Urothelium cell line (cell line): Measurements from ENCODE around the gene TENT5C.
A peak's percentile ranks its signal among the peaks of the same experiment; 100 is the strongest.
"Not testable (repeated sequence)": the region's sequence is repeated elsewhere in the genome, so short reads cannot be mapped to it uniquely, and the experiment has no call there.

Experiments used
- DNase-seq: peaks from one replicate; pipeline ENCODE4 v3.0.0; 2011; ENCODE audit warnings: low spot score, mixed read lengths
- FAIRE-seq: peaks from 2 replicates; lab custom pipeline; 2011; peaks lifted over from hg19 to GRCh38; lab: Jason Lieb, UNC

TENT5C gene

DNA sequence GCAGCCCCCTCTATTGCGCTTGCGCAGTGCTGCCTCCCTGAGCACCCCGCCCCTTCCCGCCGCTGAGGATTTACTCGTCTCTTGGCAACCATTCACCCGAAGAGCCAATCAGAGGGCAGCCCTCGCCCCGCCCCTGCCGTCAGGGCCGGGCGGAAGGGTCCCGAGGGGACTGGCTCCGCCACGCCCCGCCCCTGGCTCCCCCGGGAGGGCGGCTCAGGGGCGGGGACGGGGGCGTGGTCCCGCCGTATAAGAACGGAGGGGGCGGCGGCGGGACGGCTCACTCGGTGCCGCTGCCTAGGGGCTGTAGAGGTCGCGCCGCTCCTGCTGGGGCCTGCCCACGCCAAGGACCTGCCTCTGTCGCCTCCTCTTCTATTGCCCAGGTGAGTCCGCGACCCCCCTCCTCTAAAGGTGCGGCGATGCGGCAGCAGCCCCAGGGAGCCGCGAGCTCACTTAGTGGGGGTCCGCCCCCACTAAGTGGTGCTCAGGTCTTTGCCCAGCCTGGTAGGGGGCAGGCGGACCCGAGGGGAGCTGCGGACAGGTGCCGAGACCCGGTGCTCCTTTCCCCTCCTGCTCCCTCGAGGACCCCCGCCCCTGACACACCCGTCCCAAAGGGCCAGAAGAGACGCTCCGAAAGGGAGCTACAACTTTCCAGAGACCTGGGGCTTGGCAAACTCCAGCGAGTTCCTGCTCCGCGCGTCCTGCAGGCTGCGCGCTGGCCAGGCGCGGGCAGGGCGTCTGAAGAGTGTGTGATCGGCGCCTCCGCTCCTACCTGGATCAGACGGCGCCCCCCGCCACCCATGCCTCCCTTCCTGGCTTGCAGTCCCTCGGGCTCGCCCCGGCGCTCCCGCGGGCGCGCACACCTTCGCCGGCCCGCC lies at the start of gene TENT5C:
Gene TENT5C (plus strand): TSS at position 275 of the 875 bp plus-strand sequence. CDS start 16,821 bp downstream, outside the sequence.
- peak; percentile 93 for FAIRE-seq

DNA sequence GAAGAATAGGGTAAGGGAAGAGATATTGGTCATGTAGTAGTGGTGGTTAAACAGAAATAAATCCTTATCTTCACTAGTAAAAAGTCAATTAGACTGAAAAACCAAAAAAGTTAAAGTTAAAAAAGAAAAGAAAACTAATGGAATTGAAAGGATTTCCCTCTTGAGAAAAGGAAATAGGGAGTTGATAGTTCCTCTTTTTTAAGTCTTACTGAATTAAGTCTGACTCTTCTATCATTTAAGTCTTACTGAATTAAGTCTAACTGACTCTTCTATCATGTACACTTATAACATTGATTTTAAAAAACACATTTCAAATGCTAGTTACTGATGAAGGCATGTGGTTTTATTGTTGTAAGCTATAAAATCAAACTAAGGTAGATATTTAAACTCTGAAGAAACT lies 49.5 kb upstream of the TENT5C start:
- no peak for DNase-seq
- FAIRE-seq = no peak

More for the DNA sequence above, at the start of gene TENT5C:
- peak; percentile 100 for DNase-seq

DNA sequence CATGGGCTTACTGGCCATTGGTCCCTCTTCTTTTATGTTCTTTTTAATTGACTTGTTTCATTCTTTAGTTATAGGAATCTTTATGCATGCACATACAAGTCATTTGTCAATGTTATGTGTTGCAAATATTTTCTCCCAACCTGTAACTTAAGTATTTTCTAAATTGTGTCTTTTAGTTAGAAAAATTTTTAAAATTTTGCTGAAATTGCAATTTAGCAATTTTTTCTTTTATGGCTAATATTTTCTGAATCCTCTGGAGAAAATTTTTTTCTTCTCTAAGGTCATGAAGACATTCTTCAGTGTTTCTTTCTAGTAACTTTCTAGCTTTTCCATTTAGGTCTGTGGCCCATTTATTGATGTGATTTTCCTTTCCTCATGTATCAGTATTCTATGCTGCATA lies 48.9 kb upstream of the TENT5C start:
- DNase-seq = no peak
- FAIRE-seq = no peak

DNA sequence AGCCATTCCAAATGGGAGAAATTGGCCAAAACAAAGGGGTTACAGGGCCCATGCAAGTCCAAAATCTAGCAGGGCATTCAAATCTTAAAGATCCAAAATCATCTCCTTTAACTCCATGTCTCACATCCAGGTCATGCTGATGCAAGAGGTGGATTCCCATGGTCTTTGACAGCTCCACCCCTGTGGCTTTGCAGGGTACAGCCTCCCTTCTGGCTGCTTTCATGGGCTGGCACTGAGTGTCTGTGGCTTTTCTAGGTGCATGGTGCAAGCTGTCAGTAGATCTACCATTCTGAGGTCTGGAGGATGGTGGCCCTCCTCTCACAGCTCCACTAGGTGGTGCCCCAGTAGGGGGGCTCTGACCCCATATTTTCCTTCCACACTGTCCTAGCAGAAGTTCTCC lies 47.4 kb upstream of the TENT5C start:
- not testable (repeated sequence) for FAIRE-seq, DNase-seq

DNA sequence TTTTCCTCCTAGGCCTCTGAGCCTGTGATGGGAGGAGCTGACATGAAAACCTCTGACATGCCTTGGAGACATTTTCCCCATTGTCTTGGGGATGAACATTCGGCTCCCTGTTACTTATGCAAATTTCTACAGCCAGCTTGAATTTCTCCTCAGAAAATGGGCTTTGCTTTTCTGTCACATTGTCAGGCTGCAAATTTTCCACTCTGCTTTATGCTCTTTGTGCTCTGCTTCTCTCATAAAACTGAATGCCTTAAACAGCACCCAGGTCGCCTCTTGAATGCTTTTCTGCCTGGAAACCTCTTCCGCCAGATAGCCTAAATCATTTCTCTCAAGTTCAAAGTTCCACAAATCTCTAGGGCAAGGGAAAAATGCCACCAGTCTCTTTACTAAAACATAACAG lies 46.7 kb upstream of the TENT5C start:
- FAIRE-seq (no peak), DNase-seq (no peak)

DNA sequence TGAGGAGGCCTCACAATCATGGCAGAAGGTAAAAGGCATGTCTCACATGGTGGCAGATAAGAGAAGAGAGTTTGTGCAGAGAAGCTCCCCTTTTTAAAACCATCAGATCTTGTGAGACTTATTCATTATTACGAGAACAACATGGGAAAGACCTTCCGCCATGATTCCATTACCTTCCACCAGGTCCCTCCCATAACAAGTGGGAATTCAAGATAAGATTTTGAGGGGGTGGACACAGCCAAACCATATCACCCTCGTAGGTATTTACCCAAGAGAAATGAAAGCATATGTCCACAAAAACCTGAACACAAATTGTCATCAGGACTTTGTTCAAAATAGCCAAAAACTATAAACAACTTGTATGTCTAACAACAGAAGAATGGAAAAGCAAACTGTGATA lies 45.9 kb upstream of the TENT5C start:
- no peak for DNase-seq
- no peak for FAIRE-seq

DNA sequence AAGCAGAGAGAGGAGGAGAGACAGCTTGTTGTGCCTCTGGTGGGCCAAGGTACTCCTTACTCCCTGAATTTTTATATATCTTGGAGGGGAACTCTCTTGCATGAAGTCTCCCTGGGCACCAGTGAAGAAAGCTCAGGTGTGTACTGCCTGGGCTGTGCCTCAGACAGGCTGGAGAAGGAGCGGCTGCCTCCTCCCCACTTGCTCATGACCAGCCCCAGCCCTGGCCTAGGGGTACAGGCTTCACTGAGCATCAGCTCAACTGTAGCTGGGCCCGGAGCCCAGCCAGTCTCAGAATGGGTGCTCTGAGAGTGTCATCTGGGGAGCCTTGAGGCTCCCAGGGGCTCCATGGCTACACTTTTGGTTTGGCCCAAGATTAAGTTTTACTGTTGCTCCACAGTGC lies 44.8 kb upstream of the TENT5C start:
- no peak for FAIRE-seq
- DNase-seq = no peak

DNA sequence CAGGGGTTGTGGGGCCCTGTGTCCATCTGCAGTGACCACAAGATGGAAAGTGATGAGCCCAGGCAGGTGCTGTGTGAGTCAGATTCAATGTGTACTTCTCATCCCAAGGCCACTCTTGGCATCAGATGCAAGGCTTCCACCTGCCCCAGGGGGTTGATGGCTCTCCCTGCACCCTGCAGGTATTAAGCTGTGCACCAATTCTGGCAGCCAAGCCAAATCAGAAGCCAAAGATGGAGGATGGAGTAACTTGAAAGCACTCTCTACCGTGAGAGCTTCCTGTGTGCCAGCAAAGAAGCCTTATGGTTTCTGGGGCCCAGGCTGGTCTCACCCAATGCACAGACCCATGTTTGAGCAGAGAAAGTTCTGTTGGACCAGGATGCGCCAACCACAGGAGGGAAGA lies 44.3 kb upstream of the TENT5C start:
- no peak for FAIRE-seq
- DNase-seq = no peak

DNA sequence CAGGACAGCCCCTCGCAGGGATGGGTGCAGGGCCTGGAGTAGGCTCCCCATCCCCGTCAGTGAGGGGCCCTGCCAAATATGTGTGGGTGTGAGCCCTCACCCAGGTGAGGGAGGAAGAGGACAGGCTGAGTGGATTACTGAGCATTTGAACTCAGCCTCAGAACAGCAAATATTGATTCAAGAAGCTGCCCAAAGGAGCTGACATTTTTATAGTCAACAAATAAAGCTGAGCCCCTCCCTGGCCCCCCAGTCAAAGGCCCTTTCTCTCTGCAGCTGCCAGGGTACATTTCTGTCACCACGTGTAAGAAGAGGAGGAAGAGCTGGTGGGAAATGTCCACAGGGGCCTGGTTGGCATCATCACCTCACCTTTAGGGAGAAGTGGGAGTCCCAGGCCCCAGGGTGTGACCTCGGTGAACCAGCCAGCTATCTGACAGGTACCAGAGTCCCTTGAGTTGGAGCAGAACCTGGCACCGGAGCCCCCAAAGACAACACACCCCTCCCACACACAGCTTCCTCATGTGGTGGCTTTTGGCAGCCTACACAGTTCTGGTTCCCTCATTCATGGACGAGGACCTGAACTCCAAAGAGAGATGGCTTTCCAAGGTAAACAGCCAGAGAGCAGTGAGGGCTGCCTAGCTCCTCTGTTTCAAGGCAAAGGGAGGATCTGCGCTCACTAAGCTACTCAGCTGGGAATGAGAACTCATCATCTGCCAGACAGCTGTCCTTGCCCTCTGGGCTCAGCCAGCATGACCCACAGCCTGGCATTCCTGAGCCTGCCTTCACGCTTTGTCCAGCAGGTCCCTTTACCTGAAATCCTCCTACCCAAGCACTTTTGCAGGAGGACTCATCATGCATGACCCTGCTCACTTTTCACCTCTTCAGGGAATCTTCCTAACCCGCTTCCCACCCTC lies 43.0 kb upstream of the TENT5C start:
- FAIRE-seq = no peak
- DNase-seq = no peak

DNA sequence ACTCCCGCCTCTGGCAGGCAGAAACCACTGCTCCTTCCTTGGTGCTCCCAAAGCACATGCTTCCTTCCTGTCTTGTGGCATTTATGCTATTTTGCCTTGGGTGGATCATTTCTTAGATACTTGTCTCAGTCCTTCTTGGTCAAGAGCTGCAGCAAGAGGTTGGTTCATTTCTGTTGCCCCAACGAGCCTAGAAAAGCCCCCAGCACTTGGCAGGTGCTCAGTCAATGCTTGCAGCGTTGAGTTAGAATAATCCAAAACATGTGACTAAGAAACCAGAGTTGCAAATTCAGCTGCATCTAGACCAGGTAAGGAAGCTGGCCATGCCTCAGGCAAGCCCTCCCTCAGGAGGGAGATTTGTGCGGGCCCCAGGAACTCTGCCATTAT lies 42.4 kb upstream of the TENT5C start:
- DNase-seq = no peak
- FAIRE-seq = no peak

DNA sequence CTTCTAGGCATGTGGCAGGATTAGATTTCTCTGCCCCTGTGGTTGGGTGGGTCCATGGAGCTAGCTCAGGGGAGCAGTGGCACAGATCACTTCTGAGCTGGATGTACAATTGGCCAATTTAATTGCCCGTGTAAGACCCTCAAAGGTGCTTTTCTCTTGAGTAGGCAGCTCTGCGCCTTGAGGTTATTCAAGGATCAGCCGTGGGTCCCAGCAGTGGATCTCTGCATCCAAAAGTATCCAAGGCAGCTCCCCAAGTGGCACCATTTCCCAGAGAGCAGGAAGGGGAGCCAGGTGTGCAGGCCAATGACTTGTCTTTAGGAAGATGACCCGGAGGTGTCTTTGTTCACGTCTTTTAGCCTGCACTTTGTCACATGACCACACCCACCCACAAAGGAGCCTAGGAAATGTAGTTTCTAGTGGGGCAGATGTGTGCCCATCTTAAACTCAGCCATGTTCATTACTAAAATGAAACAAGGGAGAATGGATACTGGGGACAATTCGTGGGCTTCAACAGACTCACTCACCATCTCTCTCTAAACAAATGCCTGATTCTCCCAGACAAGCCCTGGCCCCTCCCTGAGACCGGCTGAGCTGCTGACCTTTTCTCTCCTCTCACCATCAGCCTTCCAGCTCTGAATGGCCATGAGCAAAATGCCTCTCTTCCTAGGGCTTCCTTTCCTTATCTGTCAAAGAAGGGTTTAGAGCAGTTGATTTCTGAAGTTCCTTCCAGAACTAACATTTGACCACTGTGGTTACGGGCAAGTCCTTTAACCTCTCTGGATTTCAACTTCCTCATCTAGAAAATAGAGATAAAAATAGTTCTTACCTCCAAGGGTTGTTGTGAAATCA lies 41.4 kb upstream of the TENT5C start:
- FAIRE-seq (no peak), DNase-seq (no peak)

DNA sequence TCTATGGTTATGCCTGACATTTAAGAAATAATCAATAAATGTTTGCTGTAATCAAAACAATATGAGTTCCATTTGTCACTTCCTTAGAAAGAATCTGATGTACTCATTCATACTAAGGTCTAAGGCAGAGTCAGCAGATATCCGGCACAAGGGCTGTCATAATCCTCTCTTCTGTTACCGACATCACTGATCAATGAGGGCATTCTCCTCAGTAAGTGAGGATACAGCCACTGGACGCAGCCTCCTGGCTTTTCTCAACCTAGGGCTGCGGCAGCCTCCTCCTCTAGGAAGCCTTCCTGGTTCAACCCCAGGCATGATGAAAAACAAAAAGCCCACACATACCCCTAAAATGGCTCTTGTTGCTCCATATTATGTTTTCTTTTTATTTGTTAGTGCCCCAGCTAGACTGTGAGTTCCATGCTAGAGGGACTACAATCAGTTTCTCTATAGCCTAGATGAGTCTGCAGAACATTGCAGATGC lies 40.7 kb upstream of the TENT5C start:
- FAIRE-seq = no peak

DNA sequence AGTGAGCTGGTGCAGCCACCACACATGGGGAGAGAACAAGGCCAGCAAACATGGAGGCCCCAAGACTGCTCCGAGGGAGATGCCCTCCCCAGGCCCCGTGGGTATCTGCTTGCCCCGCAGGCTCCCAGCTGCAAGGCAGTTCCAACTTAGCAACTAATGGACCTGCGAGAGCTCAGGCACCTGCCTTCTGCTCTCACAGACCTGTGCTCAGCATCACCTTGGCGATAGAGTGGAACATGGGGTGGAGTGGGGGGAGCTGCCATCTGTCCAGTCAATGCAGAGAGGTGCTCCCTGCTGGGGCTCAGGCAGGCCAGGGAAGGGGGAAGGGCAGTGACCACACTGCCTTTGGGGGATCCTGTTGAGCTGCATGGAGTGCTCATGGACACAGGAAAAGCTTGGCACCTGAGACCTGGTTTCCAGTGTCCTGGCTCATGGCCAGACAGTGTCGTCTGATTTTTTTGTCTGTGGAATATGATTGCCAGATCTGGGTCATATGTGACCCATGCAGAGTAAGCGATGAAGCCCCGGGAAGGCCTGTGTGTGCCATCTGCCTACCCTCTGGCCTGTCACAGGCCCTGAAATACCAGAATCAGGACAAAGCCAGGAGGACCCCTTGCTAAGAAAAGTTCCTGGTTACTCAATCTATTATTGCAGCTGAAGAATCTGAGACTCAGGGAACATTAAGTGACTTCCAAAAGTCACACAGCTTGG lies 39.9 kb upstream of the TENT5C start:
- DNase-seq (no peak), FAIRE-seq (no peak)

More for the DNA sequence above, 40.7 kb upstream of the TENT5C start:
- DNase-seq = no peak

DNA sequence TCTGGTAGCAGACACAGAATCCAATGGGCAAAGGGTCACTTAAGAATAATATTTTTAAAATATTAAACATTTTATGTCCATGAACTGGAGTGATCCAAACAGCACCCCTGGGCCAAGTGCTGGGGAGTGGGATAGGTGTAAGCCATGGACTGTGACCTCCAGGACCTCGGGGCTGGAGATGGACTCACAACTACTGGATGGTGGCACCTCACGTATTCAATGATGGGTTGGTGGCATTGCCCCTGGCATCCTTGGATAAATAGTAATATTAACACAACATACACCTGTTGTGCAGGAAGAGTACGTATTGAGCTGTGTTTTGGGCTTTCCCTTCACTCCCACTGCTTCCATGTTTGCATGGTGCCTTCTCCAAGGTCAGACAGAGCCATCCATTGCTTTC lies 39.3 kb upstream of the TENT5C start:
- FAIRE-seq = no peak

DNA sequence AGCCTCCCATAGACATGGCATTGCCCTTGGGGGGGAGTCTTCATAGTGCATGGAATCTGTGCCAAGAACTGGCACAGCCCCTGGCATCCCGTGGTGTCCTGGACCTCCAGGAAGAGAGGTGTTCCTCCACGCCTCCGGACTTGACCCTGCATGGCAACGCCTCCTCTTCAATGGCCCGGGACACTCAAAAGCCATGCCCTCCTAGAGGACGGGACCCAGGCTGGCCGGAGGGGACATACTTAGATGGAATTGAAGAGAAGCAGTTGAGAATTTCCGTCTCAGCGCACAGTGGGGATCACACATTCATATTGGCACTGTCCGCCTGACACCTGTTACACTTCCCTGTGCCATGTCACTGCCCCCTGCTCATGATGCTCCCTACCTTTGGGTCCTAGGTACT lies 38.4 kb upstream of the TENT5C start:
- DNase-seq (no peak), FAIRE-seq (no peak)

More for the DNA sequence above, 39.3 kb upstream of the TENT5C start:
- no peak for DNase-seq

DNA sequence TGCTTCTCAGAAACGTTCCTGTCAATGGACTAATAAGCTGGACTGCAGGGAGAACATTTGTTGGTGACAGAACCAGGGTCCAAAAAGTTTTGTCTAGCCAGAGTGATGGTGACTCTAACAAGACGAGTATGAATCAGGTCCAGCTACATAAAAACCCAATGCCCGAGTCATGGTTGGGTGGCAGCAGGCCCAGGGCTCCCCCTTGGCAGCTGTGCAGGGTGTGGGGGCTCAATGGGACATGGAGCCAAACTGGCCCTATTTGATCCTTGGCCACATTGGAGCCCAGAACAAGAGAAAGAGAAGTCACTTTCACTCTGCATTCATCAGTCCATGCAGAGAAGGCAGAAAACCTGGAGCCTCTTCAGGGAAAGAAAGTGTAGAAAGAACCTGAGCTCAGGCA lies 37.9 kb upstream of the TENT5C start:
- FAIRE-seq (no peak), DNase-seq (no peak)

DNA sequence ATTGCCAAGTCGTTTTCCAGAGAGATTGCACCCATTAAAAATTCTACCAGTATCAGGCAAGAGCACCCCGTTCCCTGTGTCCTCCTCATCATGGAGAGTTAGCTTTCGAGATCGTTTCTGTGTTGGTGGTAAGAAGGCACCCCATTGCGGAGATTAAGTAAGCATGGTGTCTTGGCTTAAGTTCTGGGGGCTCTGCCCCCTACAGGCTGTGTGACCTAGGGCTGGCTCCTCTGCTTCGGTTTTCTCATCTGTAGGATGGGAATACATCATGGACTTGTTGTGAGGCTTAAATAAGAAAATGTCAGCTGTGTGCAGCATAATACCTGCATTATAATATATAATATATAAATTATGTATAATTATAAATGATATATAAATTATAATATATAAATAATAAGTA lies 36.8 kb upstream of the TENT5C start:
- no peak for FAIRE-seq

DNA sequence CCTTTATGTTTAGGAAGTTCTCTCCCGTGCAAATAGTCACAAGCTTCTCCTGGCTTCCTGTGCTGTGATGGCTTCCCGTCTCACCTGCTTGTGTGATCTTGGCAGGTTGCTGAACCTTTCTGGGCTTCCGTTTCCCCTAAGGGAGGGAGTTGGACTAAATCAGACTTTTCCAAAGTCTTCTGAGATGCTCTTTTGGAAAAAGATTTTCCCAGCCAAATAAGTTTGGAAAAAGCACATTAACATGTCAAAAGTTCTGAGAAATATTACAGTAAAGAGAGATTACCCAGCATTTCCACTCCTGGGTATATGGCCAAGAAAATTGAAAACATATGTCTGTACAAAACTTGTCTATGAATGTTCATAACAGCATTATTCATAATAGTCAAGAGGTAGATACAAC lies 36.0 kb upstream of the TENT5C start:
- DNase-seq = no peak
- FAIRE-seq = no peak

More for the DNA sequence above, 36.8 kb upstream of the TENT5C start:
- no peak for DNase-seq

DNA sequence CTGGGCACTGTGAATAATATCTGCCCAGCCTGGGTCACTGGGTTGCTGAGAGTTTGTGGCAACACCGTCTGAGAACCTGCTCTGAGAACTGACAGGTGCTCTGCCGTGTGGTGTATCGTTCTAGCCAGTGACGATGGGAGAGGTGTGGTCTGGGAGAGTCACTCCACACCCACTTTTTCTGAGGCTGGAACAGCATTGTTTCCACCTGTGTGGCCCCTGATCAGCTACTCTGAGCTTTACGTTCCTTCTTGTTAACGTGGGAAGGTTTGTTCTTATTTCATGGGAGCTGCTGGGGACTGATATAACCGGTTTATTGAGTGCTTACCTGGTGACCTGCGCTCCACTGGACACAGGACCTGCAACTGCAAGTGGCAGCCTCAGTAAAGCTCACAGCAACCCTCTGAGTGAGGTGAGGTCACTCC lies 34.8 kb upstream of the TENT5C start:
- FAIRE-seq (no peak), DNase-seq (no peak)

DNA sequence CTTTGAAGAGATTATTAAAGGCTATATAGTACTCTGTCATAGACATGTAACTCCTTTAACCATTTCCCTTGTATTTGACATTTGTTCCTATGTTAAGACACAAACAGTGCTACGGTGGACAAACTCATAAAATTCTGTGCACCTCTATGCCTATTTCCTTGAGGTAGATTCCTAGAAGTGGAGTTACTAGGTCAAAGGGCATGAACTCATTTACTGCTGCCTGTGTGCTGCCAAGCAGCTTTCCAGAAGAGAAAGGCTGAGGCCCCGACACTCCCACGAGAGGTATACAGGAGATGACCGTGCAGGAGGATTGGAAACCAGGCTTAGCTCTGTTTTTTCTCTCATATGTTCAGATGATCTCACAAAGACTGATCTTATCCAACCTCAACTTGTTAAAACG lies 34.4 kb upstream of the TENT5C start:
- FAIRE-seq = no peak
- no peak for DNase-seq
